Erythroblast (primary cell): ENCODE measurements around the gene SLMAP.

Source experiments
- DNase-seq, 2 experiments: peaks; one replicate each; lab custom pipeline; 2025; lab: John Stamatoyannopoulos, UW
- GATA1 ChIP-seq: IDR thresholded peaks from 2 replicates; pipeline ENCODE4 v1.6.1; 2011; ENCODE audit warnings: low read depth, mild to moderate bottlenecking, control low read depth, low read length, moderate library complexity
- POLR2A ChIP-seq: IDR thresholded peaks from 2 replicates; pipeline ENCODE4 v1.6.1; 2011; ENCODE audit warnings: mild to moderate bottlenecking, low read length

Gene SLMAP

GRCh38 chr3:57923101-57923500 is 167.0 kb downstream of the SLMAP start:
- TF ChIP-seq POLR2A: no peak
- no peak for TF ChIP-seq GATA1
- no peak for DNase-seq

GRCh38 chr3:57923752-57924151 is 167.6 kb downstream of the SLMAP start:
- no peak for DNase-seq
- TF ChIP-seq POLR2A (no peak), GATA1 (no peak)

GRCh38 chr3:57927166-57927565 is 171.1 kb downstream of the SLMAP start:
- TF ChIP-seq GATA1 (no peak), POLR2A (no peak)
- DNase-seq: no peak

- TF ChIP-seq POLR2A: no peak
- no peak for TF ChIP-seq GATA1
- no peak for DNase-seq
Observed at GRCh38 chr3:57927916-57928315, 171.8 kb downstream of the SLMAP start.

- no peak for TF ChIP-seq GATA1
- DNase-seq: no peak
Observed at GRCh38 chr3:57928511-57928910, 172.4 kb downstream of the SLMAP start.

- no peak for TF ChIP-seq GATA1
- no peak for TF ChIP-seq POLR2A
- no peak for DNase-seq
Observed at GRCh38 chr3:57929988-57930387, 173.9 kb downstream of the SLMAP start.

GRCh38 chr3:57933602-57934001 is 177.5 kb downstream of the SLMAP start:
- TF ChIP-seq POLR2A (no peak), GATA1 (no peak)
- no peak for DNase-seq

- DNase-seq: no peak
Observed at GRCh38 chr3:57934373-57934772, 178.3 kb downstream of the SLMAP start.

GRCh38 chr3:57935539-57935938 is 179.4 kb downstream of the SLMAP start:
- DNase-seq: peak; percentile 83 to 93
- TF ChIP-seq POLR2A: no peak
- no peak for TF ChIP-seq GATA1

More at GRCh38 chr3:57934373-57934772, 178.3 kb downstream of the SLMAP start:
- TF ChIP-seq POLR2A (no peak), GATA1 (no peak)

GRCh38 chr3:57937092-57937491 is 181.0 kb downstream of the SLMAP start:
- no peak for DNase-seq
- TF ChIP-seq GATA1 (no peak), POLR2A (no peak)

GRCh38 chr3:57939775-57940174 is 183.7 kb downstream of the SLMAP start:
- DNase-seq: no peak
- TF ChIP-seq POLR2A (no peak), GATA1 (no peak)

GRCh38 chr3:57942388-57942787 is 186.3 kb downstream of the SLMAP start:
- no peak for DNase-seq

GRCh38 chr3:57942872-57943283 is 186.8 kb downstream of the SLMAP start:
- no peak for TF ChIP-seq POLR2A
- TF ChIP-seq GATA1: no peak
- no peak for DNase-seq

More at GRCh38 chr3:57942388-57942787, 186.3 kb downstream of the SLMAP start:
- TF ChIP-seq POLR2A (no peak), GATA1 (no peak)

GRCh38 chr3:57943525-57944495 is 187.7 kb downstream of the SLMAP start:
- TF ChIP-seq POLR2A (no peak), GATA1 (no peak)
- DNase-seq: no peak
